Activated T-helper 1 cell treated with anti-CD3 and anti-CD28 coated beads, Interleukin-12 subunit alpha, Interleukin-12 subunit beta, Interleukin-2, Interleukin-4 antibody, amounts not matched to agents 30 ng/mL and 10 ng/mL and 1 ng/mL, durations not matched to agents 14 hours and 24 hours and 36 hours (primary cell): ENCODE measurements around the gene ARHGAP15. TPM values are rescaled to one million over a fixed set of nuclear protein-coding genes. Genes with fewer than 3 reads are reported as not detected.

Experiments used
- DNase-seq: peaks from one replicate; pipeline ENCODE4 v3.0.0; 2021; ENCODE audit warnings: low spot score
- H3K27ac Mint-ChIP-seq: one replicate; pipeline ENCODE4 v1.8.0; 2021; ENCODE audit warnings: mild to moderate bottlenecking, mixed read lengths
- H3K27me3 Mint-ChIP-seq: one replicate; pipeline ENCODE4 v1.8.0; 2022; ENCODE audit warnings: mild to moderate bottlenecking, moderate library complexity, mixed read lengths; ENCODE audit not compliant: insufficient read depth
- H3K36me3 Mint-ChIP-seq: one replicate; pipeline ENCODE4 v1.8.0; 2021; ENCODE audit warnings: low read depth, mixed read lengths
- H3K4me1 Mint-ChIP-seq: one replicate; pipeline ENCODE4 v1.8.0; 2021; ENCODE audit warnings: low read depth, mixed read lengths
- H3K4me3 Mint-ChIP-seq: one replicate; pipeline ENCODE4 v1.8.0; 2021; ENCODE audit warnings: mild to moderate bottlenecking, moderate library complexity, mixed read lengths
- H3K9me3 Mint-ChIP-seq: one replicate; pipeline ENCODE4 v1.8.0; 2021; ENCODE audit warnings: mixed read lengths
- intact Hi-C: fragments of 100-400 bp; cut with micrococcal nuclease; formaldehyde crosslinking; loops from one replicate; pipeline ENCODE4 v1.15.1; 2024
- total RNA-seq: library from RNA; stranded (reverse); gene quantifications from 2 replicates; pipeline ENCODE4 v1.2.3, GENCODE V29; 2022

The ARHGAP15 gene
- total RNA-seq, 1 donor from 2014 or later, result 65.3 TPM

GRCh38 chr2:143575340-143575739 is 446.1 kb downstream of the ARHGAP15 start:
- Mint-ChIP-seq H3K4me1 (peaks cover 9% of the 10 kb centered on the region), H3K36me3 (peaks cover 17% of the 10 kb centered on the region), H3K27me3 (no peaks in the 10 kb centered on the region), H3K4me3 (no peak overlapping the region), H3K27ac (no peak overlapping the region), H3K9me3 (no peaks in the 10 kb centered on the region)
- DNase-seq, result no peak
- intact Hi-C loops, result no loop called here

- no peak for DNase-seq
- Mint-ChIP-seq H3K36me3 (peaks cover 9% of the 10 kb centered on the region), H3K27ac (no peak overlapping the region), H3K27me3 (no peaks in the 10 kb centered on the region), H3K9me3 (no peaks in the 10 kb centered on the region), H3K4me1 (peaks cover 12% of the 10 kb centered on the region), H3K4me3 (no peak overlapping the region)
- intact Hi-C loops, result no loop called here
Observed at GRCh38 chr2:143577489-143577888, 448.3 kb downstream of the ARHGAP15 start.

- intact Hi-C loops, result no loop called here
- no peak overlapping the region for H3K4me3 Mint-ChIP-seq
- no peak overlapping the region for H3K27ac Mint-ChIP-seq
- H3K27me3 Mint-ChIP-seq, result no peaks in the 10 kb centered on the region
- DNase-seq, result no peak
- peaks cover 10% of the 10 kb centered on the region for H3K4me1 Mint-ChIP-seq
- H3K36me3 Mint-ChIP-seq, result peaks cover 9% of the 10 kb centered on the region
- no peaks in the 10 kb centered on the region for H3K9me3 Mint-ChIP-seq
Observed at GRCh38 chr2:143579456-143579855, 450.2 kb downstream of the ARHGAP15 start.

GRCh38 chr2:143581134-143581533 is 451.9 kb downstream of the ARHGAP15 start:
- no peak for DNase-seq
- H3K36me3 Mint-ChIP-seq, result peaks cover 9% of the 10 kb centered on the region
- no peaks in the 10 kb centered on the region for H3K27me3 Mint-ChIP-seq
- no peak overlapping the region for H3K27ac Mint-ChIP-seq
- H3K4me3 Mint-ChIP-seq, result no peak overlapping the region
- intact Hi-C loops, result no loop called here
- peaks cover 10% of the 10 kb centered on the region for H3K4me1 Mint-ChIP-seq
- no peaks in the 10 kb centered on the region for H3K9me3 Mint-ChIP-seq

- H3K27ac Mint-ChIP-seq, result no peak overlapping the region
- peaks cover 11% of the 10 kb centered on the region for H3K36me3 Mint-ChIP-seq
- H3K4me1 Mint-ChIP-seq, result peaks cover 15% of the 10 kb centered on the region
- no peaks in the 10 kb centered on the region for H3K9me3 Mint-ChIP-seq
- DNase-seq, result no peak
- H3K4me3 Mint-ChIP-seq, result no peak overlapping the region
- H3K27me3 Mint-ChIP-seq, result no peaks in the 10 kb centered on the region
- intact Hi-C loops, result no loop called here
Observed at GRCh38 chr2:143582046-143582747, 453.0 kb downstream of the ARHGAP15 start.

GRCh38 chr2:143584936-143585335 is 455.7 kb downstream of the ARHGAP15 start:
- Mint-ChIP-seq H3K4me1 (peaks cover 15% of the 10 kb centered on the region), H3K27ac (no peak overlapping the region), H3K9me3 (peaks cover 5% of the 10 kb centered on the region)

GRCh38 chr2:143586119-143586518 is 456.9 kb downstream of the ARHGAP15 start:
- peaks cover 24% of the 10 kb centered on the region for H3K36me3 Mint-ChIP-seq
- H3K4me3 Mint-ChIP-seq, result no peak overlapping the region
- H3K9me3 Mint-ChIP-seq, result peaks cover 5% of the 10 kb centered on the region
- intact Hi-C loops, result no loop called here
- H3K27me3 Mint-ChIP-seq, result no peaks in the 10 kb centered on the region
- DNase-seq, result no peak
- no peak overlapping the region for H3K27ac Mint-ChIP-seq
- peaks cover 10% of the 10 kb centered on the region for H3K4me1 Mint-ChIP-seq

More at GRCh38 chr2:143584936-143585335, 455.7 kb downstream of the ARHGAP15 start:
- Mint-ChIP-seq H3K36me3 (peaks cover 23% of the 10 kb centered on the region), H3K4me3 (no peak overlapping the region), H3K27me3 (no peaks in the 10 kb centered on the region)
- intact Hi-C loops, result no loop called here
- DNase-seq, result no peak

- Mint-ChIP-seq H3K4me1 (peaks cover 4% of the 10 kb centered on the region), H3K4me3 (no peak overlapping the region), H3K9me3 (peaks cover 5% of the 10 kb centered on the region), H3K36me3 (peaks cover 27% of the 10 kb centered on the region), H3K27ac (no peak overlapping the region), H3K27me3 (no peaks in the 10 kb centered on the region)
- intact Hi-C loops, result no loop called here
- DNase-seq, result no peak
Observed at GRCh38 chr2:143588746-143589145, 459.5 kb downstream of the ARHGAP15 start.

GRCh38 chr2:143594161-143594560 is 464.9 kb downstream of the ARHGAP15 start:
- Mint-ChIP-seq H3K4me3 (no peak overlapping the region), H3K27me3 (no peaks in the 10 kb centered on the region), H3K27ac (no peak overlapping the region), H3K9me3 (peaks cover under 1% of the 10 kb centered on the region), H3K4me1 (no peaks in the 10 kb centered on the region), H3K36me3 (peaks cover 16% of the 10 kb centered on the region)
- intact Hi-C loops, result no loop called here
- DNase-seq, result no peak

GRCh38 chr2:143594745-143595144 is 465.5 kb downstream of the ARHGAP15 start:
- Mint-ChIP-seq H3K4me1 (no peaks in the 10 kb centered on the region), H3K27ac (no peak overlapping the region), H3K36me3 (peaks cover 16% of the 10 kb centered on the region), H3K4me3 (no peak overlapping the region), H3K9me3 (no peaks in the 10 kb centered on the region), H3K27me3 (no peaks in the 10 kb centered on the region)
- no peak for DNase-seq
- intact Hi-C loops, result no loop called here

GRCh38 chr2:143600116-143600515 is 470.9 kb downstream of the ARHGAP15 start:
- no peak overlapping the region for H3K27ac Mint-ChIP-seq
- no peaks in the 10 kb centered on the region for H3K4me1 Mint-ChIP-seq
- H3K9me3 Mint-ChIP-seq, result no peaks in the 10 kb centered on the region
- H3K27me3 Mint-ChIP-seq, result no peaks in the 10 kb centered on the region
- H3K36me3 Mint-ChIP-seq, result peaks cover 10% of the 10 kb centered on the region
- intact Hi-C loops, result no loop called here
- no peak for DNase-seq
- no peak overlapping the region for H3K4me3 Mint-ChIP-seq

- intact Hi-C loops, result no loop called here
- no peak overlapping the region for H3K27ac Mint-ChIP-seq
- no peak overlapping the region for H3K4me3 Mint-ChIP-seq
- DNase-seq, result no peak
- H3K4me1 Mint-ChIP-seq, result no peaks in the 10 kb centered on the region
- no peaks in the 10 kb centered on the region for H3K27me3 Mint-ChIP-seq
- peaks cover 9% of the 10 kb centered on the region for H3K36me3 Mint-ChIP-seq
- H3K9me3 Mint-ChIP-seq, result no peaks in the 10 kb centered on the region
Observed at GRCh38 chr2:143601828-143602227, 472.6 kb downstream of the ARHGAP15 start.

GRCh38 chr2:143603035-143603655 is 473.9 kb downstream of the ARHGAP15 start:
- no peak for DNase-seq
- Mint-ChIP-seq H3K4me3 (no peak overlapping the region), H3K27me3 (no peaks in the 10 kb centered on the region), H3K4me1 (peaks cover 9% of the 10 kb centered on the region), H3K36me3 (peaks cover 16% of the 10 kb centered on the region), H3K27ac (no peak overlapping the region), H3K9me3 (no peaks in the 10 kb centered on the region)
- intact Hi-C loops, result no loop called here
